ENCODE results near the gene CCDC167. TPM values are rescaled to one million over a fixed set of nuclear protein-coding genes. Genes with fewer than 3 reads are reported as not detected.

Gene CCDC167
- polyA plus RNA-seq, 1 donor from 2014 or later = 207 TPM

DNA sequence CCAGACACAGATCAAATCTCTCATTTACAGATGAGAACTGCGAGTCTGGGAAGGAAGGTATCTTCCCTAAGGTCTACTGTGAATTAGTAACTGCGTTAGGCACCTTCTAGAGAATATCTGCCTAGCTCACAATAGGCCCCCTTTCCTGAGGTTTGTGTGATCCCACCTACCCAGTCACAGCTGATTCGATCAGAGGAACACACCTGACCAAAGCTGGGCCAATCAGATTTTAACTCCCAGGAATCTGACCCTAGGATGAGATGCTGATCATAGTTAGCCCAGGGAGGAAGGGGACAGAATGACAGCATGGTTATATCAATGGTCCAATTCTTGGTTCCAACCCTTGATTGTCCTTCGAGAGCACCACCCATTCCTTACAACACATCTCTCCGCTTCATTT, 7.4 kb upstream of the CCDC167 start:
- no peaks in the 10 kb centered on the region for H3K79me2 ChIP-seq (replicated peaks; ENCODE audit: insufficient read depth, low read length)
- TF ChIP-seq RAD21 (conservative IDR thresholded peaks at IDR 0.05) (no peak), POLR2AphosphoS5 (IDR thresholded peaks at IDR 0.05) (no peak), MXI1 (conservative IDR thresholded peaks at IDR 0.05; ENCODE audit: poor library complexity, severe bottlenecking) (no peak), SMC3 (conservative IDR thresholded peaks at IDR 0.05; ENCODE audit: poor library complexity) (no peak), EP300 (conservative IDR thresholded peaks at IDR 0.05; ENCODE audit: poor library complexity, severe bottlenecking) (no peak)
- TF ChIP-seq, protein P1, sequence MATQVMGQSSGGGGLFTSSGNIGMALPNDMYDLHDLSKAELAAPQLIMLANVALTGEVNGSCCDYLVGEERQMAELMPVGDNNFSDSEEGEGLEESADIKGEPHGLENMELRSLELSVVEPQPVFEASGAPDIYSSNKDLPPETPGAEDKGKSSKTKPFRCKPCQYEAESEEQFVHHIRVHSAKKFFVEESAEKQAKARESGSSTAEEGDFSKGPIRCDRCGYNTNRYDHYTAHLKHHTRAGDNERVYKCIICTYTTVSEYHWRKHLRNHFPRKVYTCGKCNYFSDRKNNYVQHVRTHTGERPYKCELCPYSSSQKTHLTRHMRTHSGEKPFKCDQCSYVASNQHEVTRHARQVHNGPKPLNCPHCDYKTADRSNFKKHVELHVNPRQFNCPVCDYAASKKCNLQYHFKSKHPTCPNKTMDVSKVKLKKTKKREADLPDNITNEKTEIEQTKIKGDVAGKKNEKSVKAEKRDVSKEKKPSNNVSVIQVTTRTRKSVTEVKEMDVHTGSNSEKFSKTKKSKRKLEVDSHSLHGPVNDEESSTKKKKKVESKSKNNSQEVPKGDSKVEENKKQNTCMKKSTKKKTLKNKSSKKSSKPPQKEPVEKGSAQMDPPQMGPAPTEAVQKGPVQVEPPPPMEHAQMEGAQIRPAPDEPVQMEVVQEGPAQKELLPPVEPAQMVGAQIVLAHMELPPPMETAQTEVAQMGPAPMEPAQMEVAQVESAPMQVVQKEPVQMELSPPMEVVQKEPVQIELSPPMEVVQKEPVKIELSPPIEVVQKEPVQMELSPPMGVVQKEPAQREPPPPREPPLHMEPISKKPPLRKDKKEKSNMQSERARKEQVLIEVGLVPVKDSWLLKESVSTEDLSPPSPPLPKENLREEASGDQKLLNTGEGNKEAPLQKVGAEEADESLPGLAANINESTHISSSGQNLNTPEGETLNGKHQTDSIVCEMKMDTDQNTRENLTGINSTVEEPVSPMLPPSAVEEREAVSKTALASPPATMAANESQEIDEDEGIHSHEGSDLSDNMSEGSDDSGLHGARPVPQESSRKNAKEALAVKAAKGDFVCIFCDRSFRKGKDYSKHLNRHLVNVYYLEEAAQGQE (IDR thresholded peaks at IDR 0.05; ENCODE audit: borderline replicate concordance) = no peak
- no peaks in the 10 kb centered on the region for H3K36me3 ChIP-seq (ENCODE audit: insufficient read depth, low read length)
- no peaks in the 10 kb centered on the region for H3K9me3 ChIP-seq (ENCODE audit: low read length)
- no peak overlapping the region for H3K9ac ChIP-seq (ENCODE audit: low read length)
- H3K4me2 ChIP-seq (ENCODE audit: low read length) = no peak overlapping the region
- no peaks in the 10 kb centered on the region for H3K27me3 ChIP-seq (ENCODE audit: insufficient read depth, low read depth, low read length)
- no peak overlapping the region for H2AFZ ChIP-seq (ENCODE audit: low read depth, low read length)
- no peaks in the 10 kb centered on the region for H3F3A ChIP-seq (ENCODE audit: insufficient read depth, low read length, poor library complexity, severe bottlenecking)
- H3K4me3 ChIP-seq (ENCODE audit: low read length) = no peak overlapping the region
- no peaks in the 10 kb centered on the region for H3K9me2 ChIP-seq (ENCODE audit: insufficient read depth, low read length)
- H3K27ac ChIP-seq (ENCODE audit: low read length) = no peak overlapping the region
- H4K20me1 ChIP-seq (ENCODE audit: insufficient read depth) = no peaks in the 10 kb centered on the region

DNA sequence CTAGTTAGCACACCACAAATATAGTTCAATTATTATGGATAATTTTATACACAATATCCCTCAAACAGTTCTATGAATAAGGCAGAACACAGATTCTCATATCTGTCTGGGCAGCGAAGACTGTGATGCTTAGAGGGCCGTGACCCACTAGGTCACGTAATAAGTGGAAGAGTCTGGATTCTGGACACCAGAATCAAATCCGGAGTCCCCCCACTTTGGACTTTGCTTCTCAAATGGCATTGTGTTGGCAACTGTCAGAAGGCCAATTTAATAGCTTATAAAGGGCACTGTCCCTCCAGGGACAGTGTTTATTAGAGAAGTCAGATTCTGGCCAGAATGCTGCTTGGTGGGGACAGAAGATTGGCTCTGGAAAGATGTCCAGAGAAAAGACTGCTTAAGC, 6.8 kb upstream of the CCDC167 start:
- no peaks in the 10 kb centered on the region for H3K79me2 ChIP-seq (replicated peaks; ENCODE audit: insufficient read depth, low read length)
- no peaks in the 10 kb centered on the region for H3F3A ChIP-seq (ENCODE audit: insufficient read depth, low read length, poor library complexity, severe bottlenecking)
- H3K36me3 ChIP-seq (ENCODE audit: insufficient read depth, low read length) = no peaks in the 10 kb centered on the region
- no peaks in the 10 kb centered on the region for H3K27me3 ChIP-seq (ENCODE audit: insufficient read depth, low read depth, low read length)
- H3K27ac ChIP-seq (ENCODE audit: low read length) = no peak overlapping the region
- no peaks in the 10 kb centered on the region for H4K20me1 ChIP-seq (ENCODE audit: insufficient read depth)
- no peaks in the 10 kb centered on the region for H3K9me3 ChIP-seq (ENCODE audit: low read length)
- H3K9ac ChIP-seq (ENCODE audit: low read length) = no peak overlapping the region
- H2AFZ ChIP-seq (ENCODE audit: low read depth, low read length) = no peak overlapping the region
- TF ChIP-seq, protein P2, sequence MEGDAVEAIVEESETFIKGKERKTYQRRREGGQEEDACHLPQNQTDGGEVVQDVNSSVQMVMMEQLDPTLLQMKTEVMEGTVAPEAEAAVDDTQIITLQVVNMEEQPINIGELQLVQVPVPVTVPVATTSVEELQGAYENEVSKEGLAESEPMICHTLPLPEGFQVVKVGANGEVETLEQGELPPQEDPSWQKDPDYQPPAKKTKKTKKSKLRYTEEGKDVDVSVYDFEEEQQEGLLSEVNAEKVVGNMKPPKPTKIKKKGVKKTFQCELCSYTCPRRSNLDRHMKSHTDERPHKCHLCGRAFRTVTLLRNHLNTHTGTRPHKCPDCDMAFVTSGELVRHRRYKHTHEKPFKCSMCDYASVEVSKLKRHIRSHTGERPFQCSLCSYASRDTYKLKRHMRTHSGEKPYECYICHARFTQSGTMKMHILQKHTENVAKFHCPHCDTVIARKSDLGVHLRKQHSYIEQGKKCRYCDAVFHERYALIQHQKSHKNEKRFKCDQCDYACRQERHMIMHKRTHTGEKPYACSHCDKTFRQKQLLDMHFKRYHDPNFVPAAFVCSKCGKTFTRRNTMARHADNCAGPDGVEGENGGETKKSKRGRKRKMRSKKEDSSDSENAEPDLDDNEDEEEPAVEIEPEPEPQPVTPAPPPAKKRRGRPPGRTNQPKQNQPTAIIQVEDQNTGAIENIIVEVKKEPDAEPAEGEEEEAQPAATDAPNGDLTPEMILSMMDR (IDR thresholded peaks at IDR 0.05; ENCODE audit: poor library complexity, severe bottlenecking) = no peak
- TF ChIP-seq RAD21 (conservative IDR thresholded peaks at IDR 0.05) = no peak
- no peaks in the 10 kb centered on the region for H3K9me2 ChIP-seq (ENCODE audit: insufficient read depth, low read length)
- no peak overlapping the region for H3K4me2 ChIP-seq (ENCODE audit: low read length)
- no peak overlapping the region for H3K4me3 ChIP-seq (ENCODE audit: low read length)

DNA sequence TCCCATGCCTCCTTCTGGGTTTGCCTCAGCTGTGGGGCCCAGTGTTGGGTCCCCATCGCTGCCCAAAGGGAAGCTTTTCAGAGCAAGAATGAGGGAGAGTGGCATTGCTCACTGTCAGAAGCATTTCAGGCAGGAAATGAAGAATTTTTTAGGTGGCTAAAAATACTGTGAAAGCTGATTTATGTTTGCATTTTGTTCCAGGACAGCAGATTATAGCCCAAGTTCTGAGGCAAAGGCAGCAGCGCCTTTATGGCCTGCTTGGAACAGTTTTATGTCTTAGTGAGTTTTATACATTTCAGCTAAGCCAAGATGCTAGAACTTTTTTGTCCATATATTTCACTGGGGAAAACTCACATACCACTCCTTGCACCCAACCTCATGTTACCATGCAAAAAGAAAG, 4.3 kb upstream of the CCDC167 start:
- H3K27me3 ChIP-seq (ENCODE audit: insufficient read depth, low read depth, low read length) = no peaks in the 10 kb centered on the region
- no peak overlapping the region for H3K4me2 ChIP-seq (ENCODE audit: low read length)
- H3K27ac ChIP-seq (ENCODE audit: low read length) = no peak overlapping the region
- no peak overlapping the region for H3K9ac ChIP-seq (ENCODE audit: low read length)
- no peaks in the 10 kb centered on the region for H3K9me3 ChIP-seq (ENCODE audit: low read length)
- TF ChIP-seq, protein P1 (IDR thresholded peaks at IDR 0.05; ENCODE audit: borderline replicate concordance) = no peak
- TF ChIP-seq MXI1 (conservative IDR thresholded peaks at IDR 0.05; ENCODE audit: poor library complexity, severe bottlenecking) (no peak), EZH2 (IDR thresholded peaks at IDR 0.05; ENCODE audit: borderline replicate concordance, insufficient read depth, low read length, poor library complexity, severe bottlenecking) (no peak), RAD21 (conservative IDR thresholded peaks at IDR 0.05) (no peak), SMC3 (conservative IDR thresholded peaks at IDR 0.05; ENCODE audit: poor library complexity) (no peak), EP300 (conservative IDR thresholded peaks at IDR 0.05; ENCODE audit: poor library complexity, severe bottlenecking) (no peak), POLR2AphosphoS5 (IDR thresholded peaks at IDR 0.05) (no peak), TAF1 (IDR thresholded peaks at IDR 0.05; ENCODE audit: low read depth) (no peak)
- TF ChIP-seq, protein P2 (IDR thresholded peaks at IDR 0.05; ENCODE audit: poor library complexity, severe bottlenecking) = no peak
- no peaks in the 10 kb centered on the region for H3K9me2 ChIP-seq (ENCODE audit: insufficient read depth, low read length)
- peaks cover 5% of the 10 kb centered on the region for H3K79me2 ChIP-seq (replicated peaks; ENCODE audit: insufficient read depth, low read length)
- H4K20me1 ChIP-seq (ENCODE audit: insufficient read depth) = no peaks in the 10 kb centered on the region
- no peak overlapping the region for H2AFZ ChIP-seq (ENCODE audit: low read depth, low read length)
- no peaks in the 10 kb centered on the region for H3K36me3 ChIP-seq (ENCODE audit: insufficient read depth, low read length)
- H3K4me3 ChIP-seq (ENCODE audit: low read length) = no peak overlapping the region
- no peaks in the 10 kb centered on the region for H3F3A ChIP-seq (ENCODE audit: insufficient read depth, low read length, poor library complexity, severe bottlenecking)

All from neural cell (in vitro differentiated cells).